ENCODE measurements around the gene ZBTB16. TPM values are rescaled to one million over a fixed set of nuclear protein-coding genes. Genes with fewer than 3 reads are reported as not detected.

ZBTB16 gene
- total and polyA plus RNA-seq, 7 experiments from 2014 or later = 3.0 to 22.1 (median 7.2) TPM

GRCh38 chr11:114187173-114187572 lies 127.7 kb downstream of the ZBTB16 start:
- H3K9me3 ChIP-seq (ENCODE audit: control insufficient read depth in 2 of 3, low read length in 3 of 3) = no peaks in the 10 kb centered on the region
- peaks cover 0 to 3% (median 0%) of the 10 kb centered on the region in 5 donors for H3K27me3 Mint-ChIP-seq
- ATAC-seq = no peak
- no peaks in the 10 kb centered on the region for H3K27me3 ChIP-seq (ENCODE audit: control insufficient read depth in 2 of 2, insufficient read depth in 2 of 2, low read length in 2 of 2)
- ChIA-PET POLR2A (interaction anchor here (20.6 kb wide), 1 partner anchor 20 kb away, joined by 363 read pairs; no protein-coding TSS in a partner anchor), CTCF (interaction anchor here (0.6 to 1.4 kb wide), 2 partner anchors 9 to 127 kb away, joined by 3 read pairs; partner anchors contain the start of gene ZBTB16)
- H3K36me3 Mint-ChIP-seq = peaks cover 8 to 55% (median 11%) of the 10 kb centered on the region in 5 donors
- H3K9me3 Mint-ChIP-seq = peaks cover 0 to 29% (median 7%) of the 10 kb centered on the region in 11 donors
- intact Hi-C loops (cut with micrococcal nuclease) = loop anchor here in 1 of 2 donors (10.0 kb wide), 1 partner anchor 312 kb away; the partner anchor contains the start of gene USP28
- no peak overlapping the region for H3K27ac ChIP-seq (ENCODE audit: low read depth, low read length)
- peaks cover 39 to 76% (median 65%) of the 10 kb centered on the region in 7 donors for H3K4me1 Mint-ChIP-seq
- no peaks in the 10 kb centered on the region for H3K36me3 ChIP-seq (ENCODE audit: control insufficient read depth in 2 of 3, insufficient read depth in 3 of 3, low read length in 3 of 3)
- DNase-seq = no peak
- peak overlapping the region in 7 of 9 donors; percentile 39 to 95 (median 59) for H3K27ac Mint-ChIP-seq
- H3K4me3 ChIP-seq (ENCODE audit: low read length) = no peak overlapping the region
- peak overlapping the region in 1 of 10 donors; percentile 18 for H3K4me3 Mint-ChIP-seq
- H3K4me1 ChIP-seq (ENCODE audit: control insufficient read depth in 2 of 2, insufficient read depth in 2 of 2, low read length in 2 of 2) = peaks cover 24 to 31% of the 10 kb centered on the region in 2 donors

DNA sequence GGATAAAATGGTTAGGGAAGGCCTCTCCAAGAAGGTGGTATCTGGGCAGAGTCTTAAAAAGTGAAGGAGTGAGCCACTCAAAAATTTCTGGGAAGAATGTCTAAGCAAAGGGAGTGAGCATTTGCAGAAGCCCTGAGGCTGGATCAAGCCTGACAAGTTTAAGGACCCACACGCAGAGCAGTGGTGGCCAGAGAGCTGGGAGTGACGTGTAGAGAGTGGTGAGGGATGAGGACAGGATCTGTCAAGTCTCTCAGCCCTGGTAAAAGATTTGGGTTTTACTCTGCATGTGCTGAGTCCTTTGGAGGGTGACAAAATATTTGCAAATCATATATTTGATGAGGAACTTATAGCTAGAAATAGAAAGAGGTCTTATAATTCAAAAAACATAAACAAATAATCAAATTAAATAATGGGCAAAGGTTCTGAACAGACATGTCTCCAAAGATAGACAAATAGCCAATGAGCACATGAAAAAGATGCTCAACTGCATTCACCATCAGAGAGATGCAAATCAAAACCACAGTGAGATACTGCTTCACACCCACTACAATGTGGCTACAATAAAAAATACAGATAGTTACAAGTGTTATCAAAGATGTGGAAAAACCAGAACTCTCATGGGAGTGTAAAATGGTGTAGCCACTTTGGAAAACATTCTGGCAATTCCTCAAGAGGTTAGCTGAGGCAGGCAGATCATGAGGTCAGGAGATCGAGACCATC lies 129.5 kb downstream of the ZBTB16 start:
- DNase-seq (no peak), ATAC-seq (no peak)
- ChIA-PET CTCF (interaction anchor here (1.4 to 8.2 kb wide), 3 partner anchors 10 to 152 kb away, joined by 3 to 92 read pairs (median 4); no protein-coding TSS in a partner anchor), POLR2A (interaction anchor here (0.7 to 20.6 kb wide), 2 partner anchors 21 to 132 kb away, joined by 3 to 363 read pairs; no protein-coding TSS in a partner anchor)
- H3K27me3 Mint-ChIP-seq = peaks cover 0 to 3% (median 0%) of the 10 kb centered on the region in 5 donors
- H3K36me3 Mint-ChIP-seq = peaks cover 8 to 48% (median 11%) of the 10 kb centered on the region in 5 donors
- intact Hi-C loops (cut with micrococcal nuclease) = loop anchor here (1.0 to 10.0 kb wide), 2 partner anchors 10 to 314 kb away; partner anchors contain the start of gene USP28 (in 1 of the 2)
- no peak overlapping the region for H3K4me3 ChIP-seq (ENCODE audit: low read length)
- H3K27me3 ChIP-seq (ENCODE audit: control insufficient read depth in 2 of 2, insufficient read depth in 2 of 2, low read length in 2 of 2) = no peaks in the 10 kb centered on the region
- H3K27ac ChIP-seq (ENCODE audit: low read depth, low read length) = no peak overlapping the region
- H3K9me3 ChIP-seq (ENCODE audit: control insufficient read depth in 2 of 3, low read length in 3 of 3) = no peaks in the 10 kb centered on the region
- peaks cover 13 to 14% of the 10 kb centered on the region in 2 donors for H3K4me1 ChIP-seq (ENCODE audit: control insufficient read depth in 2 of 2, insufficient read depth in 2 of 2, low read length in 2 of 2)
- no peaks in the 10 kb centered on the region for H3K36me3 ChIP-seq (ENCODE audit: control insufficient read depth in 2 of 3, insufficient read depth in 3 of 3, low read length in 3 of 3)
- H3K27ac Mint-ChIP-seq = peak overlapping the region in 5 of 9 donors; percentile 0 to 95 (median 7)
- no peak overlapping the region for H3K4me3 Mint-ChIP-seq
- H3K9me3 Mint-ChIP-seq = peaks cover 0 to 29% (median 7%) of the 10 kb centered on the region in 11 donors
- peaks cover 25 to 74% (median 49%) of the 10 kb centered on the region in 7 donors for H3K4me1 Mint-ChIP-seq

- no peak overlapping the region for H3K27ac ChIP-seq (ENCODE audit: low read depth, low read length)
- Mint-ChIP-seq H3K36me3 (peaks cover 8 to 41% (median 11%) of the 10 kb centered on the region in 5 donors), H3K27ac (peak overlapping the region in 3 of 9 donors; percentile 8 to 45 (median 13)), H3K27me3 (peaks cover 0 to 3% (median 0%) of the 10 kb centered on the region in 5 donors), H3K4me3 (no peak overlapping the region), H3K9me3 (peaks cover 0 to 22% (median 7%) of the 10 kb centered on the region in 11 donors), H3K4me1 (peaks cover 22 to 73% (median 51%) of the 10 kb centered on the region in 7 donors)
- DNase-seq = no peak
- intact Hi-C loops (cut with micrococcal nuclease) = no loop called here
- no peak for ATAC-seq
- ChIA-PET CTCF (interaction anchor here (1.6 to 8.2 kb wide), 2 partner anchors 153 to 197 kb away, joined by 4 to 92 read pairs; no protein-coding TSS in a partner anchor), POLR2A (interaction anchor here (5.3 to 20.6 kb wide), 2 partner anchors 9 to 23 kb away, joined by 66 to 363 read pairs; no protein-coding TSS in a partner anchor)
- no peaks in the 10 kb centered on the region for H3K9me3 ChIP-seq (ENCODE audit: control insufficient read depth in 2 of 3, low read length in 3 of 3)
- H3K27me3 ChIP-seq (ENCODE audit: control insufficient read depth in 2 of 2, insufficient read depth in 2 of 2, low read length in 2 of 2) = no peaks in the 10 kb centered on the region
- no peak overlapping the region for H3K4me3 ChIP-seq (ENCODE audit: low read length)
- H3K36me3 ChIP-seq (ENCODE audit: control insufficient read depth in 2 of 3, insufficient read depth in 3 of 3, low read length in 3 of 3) = no peaks in the 10 kb centered on the region
- peaks cover 8% of the 10 kb centered on the region in 2 donors for H3K4me1 ChIP-seq (ENCODE audit: control insufficient read depth in 2 of 2, insufficient read depth in 2 of 2, low read length in 2 of 2)
Observed at GRCh38 chr11:114190630-114191029, 131.1 kb downstream of the ZBTB16 start.

DNA sequence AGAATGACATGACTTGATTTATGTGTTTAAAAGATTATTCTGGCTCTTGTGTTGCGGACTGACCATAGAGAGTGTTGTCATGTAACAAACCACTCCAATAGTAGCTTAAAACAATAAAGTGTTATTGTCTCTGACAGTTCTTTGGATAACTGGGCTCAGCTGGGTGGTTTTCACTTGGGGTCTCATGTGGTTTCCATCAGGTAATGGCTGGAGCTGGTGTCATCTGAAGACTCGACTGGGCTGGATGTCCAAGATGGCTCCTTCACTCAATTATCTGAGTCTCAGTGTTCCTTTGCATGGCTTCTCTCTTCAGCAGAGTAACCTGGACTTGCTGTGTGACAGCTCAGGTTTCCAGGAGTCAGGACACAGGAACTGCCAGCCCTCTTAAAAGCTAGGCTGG lies 132.4 kb downstream of the ZBTB16 start:
- peaks cover 12 to 63% (median 42%) of the 10 kb centered on the region in 7 donors for H3K4me1 Mint-ChIP-seq
- Histone ChIP-seq H3K4me1 (ENCODE audit: control insufficient read depth in 2 of 2, insufficient read depth in 2 of 2, low read length in 2 of 2) (peaks cover 8% of the 10 kb centered on the region in 2 donors), H3K36me3 (ENCODE audit: control insufficient read depth in 2 of 3, insufficient read depth in 3 of 3, low read length in 3 of 3) (no peaks in the 10 kb centered on the region), H3K27ac (ENCODE audit: low read depth, low read length) (no peak overlapping the region), H3K27me3 (ENCODE audit: control insufficient read depth in 2 of 2, insufficient read depth in 2 of 2, low read length in 2 of 2) (no peaks in the 10 kb centered on the region), H3K9me3 (ENCODE audit: control insufficient read depth in 2 of 3, low read length in 3 of 3) (no peaks in the 10 kb centered on the region), H3K4me3 (ENCODE audit: low read length) (no peak overlapping the region)
- POLR2A ChIA-PET = interaction anchor here (0.5 to 20.6 kb wide), 4 partner anchors 10 to 84 kb away, joined by 3 to 363 read pairs (median 34); no protein-coding TSS in a partner anchor
- H3K27me3 Mint-ChIP-seq = peaks cover 0 to 3% (median 0%) of the 10 kb centered on the region in 5 donors
- peaks cover 8 to 32% (median 11%) of the 10 kb centered on the region in 5 donors for H3K36me3 Mint-ChIP-seq
- peak overlapping the region in 1 of 9 donors; percentile 28 for H3K27ac Mint-ChIP-seq
- no peak for DNase-seq
- intact Hi-C loops (cut with micrococcal nuclease) = no loop called here
- CTCF ChIA-PET = interaction anchor here (0.7 to 8.2 kb wide), 10 partner anchors 10 to 199 kb away, joined by 3 to 92 read pairs (median 4); no protein-coding TSS in a partner anchor
- H3K4me3 Mint-ChIP-seq = no peak overlapping the region
- no peak for ATAC-seq
- peaks cover 0 to 20% (median 7%) of the 10 kb centered on the region in 11 donors for H3K9me3 Mint-ChIP-seq

DNA sequence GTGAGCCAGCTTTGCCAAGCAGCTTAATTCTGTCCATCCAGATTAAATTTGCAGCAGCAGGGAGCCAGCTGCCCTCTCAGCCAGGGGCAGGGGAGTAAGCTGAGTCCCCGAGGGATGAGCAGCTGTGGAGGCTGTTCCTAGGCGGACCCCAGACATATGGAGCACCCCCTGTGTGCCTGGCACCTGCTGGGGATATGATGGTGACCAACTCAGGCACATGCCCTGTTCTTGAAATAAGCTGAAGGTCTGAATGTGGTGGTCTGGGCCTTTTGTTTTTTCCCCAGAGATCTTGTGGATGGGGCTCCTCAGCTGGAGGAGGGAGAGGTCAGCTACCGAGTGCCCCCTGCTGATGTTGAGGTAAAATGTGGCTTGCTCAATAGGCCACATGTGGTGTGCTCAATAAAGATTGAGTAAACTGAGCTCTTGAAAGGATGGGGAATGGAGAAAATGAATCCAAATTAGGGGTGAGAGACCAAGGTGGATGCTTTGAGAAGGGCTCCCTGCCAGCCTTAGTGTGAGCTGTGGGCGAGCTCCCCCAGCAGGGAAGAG lies 133.4 kb downstream of the ZBTB16 start:
- Histone ChIP-seq H3K9me3 (ENCODE audit: control insufficient read depth in 2 of 3, low read length in 3 of 3) (no peaks in the 10 kb centered on the region), H3K27ac (ENCODE audit: low read depth, low read length) (no peak overlapping the region), H3K27me3 (ENCODE audit: control insufficient read depth in 2 of 2, insufficient read depth in 2 of 2, low read length in 2 of 2) (no peaks in the 10 kb centered on the region), H3K4me3 (ENCODE audit: low read length) (no peak overlapping the region), H3K36me3 (ENCODE audit: control insufficient read depth in 2 of 3, insufficient read depth in 3 of 3, low read length in 3 of 3) (no peaks in the 10 kb centered on the region), H3K4me1 (ENCODE audit: control insufficient read depth in 2 of 2, insufficient read depth in 2 of 2, low read length in 2 of 2) (peaks cover 3 to 8% of the 10 kb centered on the region in 2 donors)
- peak overlapping the region in 5 of 9 donors; percentile 16 to 54 (median 39) for H3K27ac Mint-ChIP-seq
- H3K27me3 Mint-ChIP-seq = peaks cover 0 to 3% (median 0%) of the 10 kb centered on the region in 5 donors
- POLR2A ChIA-PET = interaction anchor here (0.8 to 20.6 kb wide), 6 partner anchors 11 to 150 kb away, joined by 3 to 363 read pairs (median 6); no protein-coding TSS in a partner anchor
- ATAC-seq = no peak
- H3K4me3 Mint-ChIP-seq = no peak overlapping the region
- CTCF ChIA-PET = interaction anchor here (0.6 to 8.2 kb wide), 16 partner anchors 11 to 299 kb away, joined by 3 to 92 read pairs (median 4); no protein-coding TSS in a partner anchor
- peaks cover 8 to 26% (median 11%) of the 10 kb centered on the region in 5 donors for H3K36me3 Mint-ChIP-seq
- peaks cover 11 to 57% (median 37%) of the 10 kb centered on the region in 7 donors for H3K4me1 Mint-ChIP-seq
- peaks cover 0 to 20% (median 7%) of the 10 kb centered on the region in 11 donors for H3K9me3 Mint-ChIP-seq
- no peak for DNase-seq
- intact Hi-C loops (cut with micrococcal nuclease) = no loop called here

All from naive thymus-derived CD4-positive, alpha-beta T cell (primary cell).